NCI-H2081 treated with DMSO at 0.1 percent for 48 hours (cell line): ENCODE measurements around the gene DRAP1.

Experiments
- DNase-seq: peaks from one replicate; lab custom pipeline; 2025; lab: John Stamatoyannopoulos, UW

Gene DRAP1, protein sequence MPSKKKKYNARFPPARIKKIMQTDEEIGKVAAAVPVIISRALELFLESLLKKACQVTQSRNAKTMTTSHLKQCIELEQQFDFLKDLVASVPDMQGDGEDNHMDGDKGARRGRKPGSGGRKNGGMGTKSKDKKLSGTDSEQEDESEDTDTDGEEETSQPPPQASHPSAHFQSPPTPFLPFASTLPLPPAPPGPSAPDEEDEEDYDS

DNA sequence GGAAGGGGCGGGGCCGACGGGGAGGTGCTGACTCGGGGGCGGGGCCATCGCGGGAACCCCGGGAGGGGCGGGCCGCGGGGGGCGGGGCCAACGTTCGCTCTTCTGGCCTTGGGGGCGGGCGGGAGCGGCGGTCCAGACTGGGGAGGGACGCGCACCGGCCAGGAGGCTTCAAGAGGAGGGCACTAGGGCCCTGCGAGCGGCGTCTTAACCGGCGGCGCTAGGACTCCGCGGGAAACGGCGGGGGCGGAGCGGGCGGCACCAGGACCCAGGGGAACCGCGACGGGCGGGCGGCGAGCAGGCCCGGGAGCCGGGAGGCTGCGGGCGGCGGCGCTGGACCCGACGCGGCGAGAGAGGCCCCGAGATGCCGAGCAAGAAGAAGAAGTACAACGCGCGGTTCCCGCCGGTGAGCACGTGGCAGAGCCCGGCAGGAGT lies at the start of gene DRAP1:
Gene DRAP1 (plus strand): TSS at position 286 of the 432 bp plus-strand sequence. CDS start 76 bp downstream, at position 362.
- peak; percentile 67 for DNase-seq

DNA sequence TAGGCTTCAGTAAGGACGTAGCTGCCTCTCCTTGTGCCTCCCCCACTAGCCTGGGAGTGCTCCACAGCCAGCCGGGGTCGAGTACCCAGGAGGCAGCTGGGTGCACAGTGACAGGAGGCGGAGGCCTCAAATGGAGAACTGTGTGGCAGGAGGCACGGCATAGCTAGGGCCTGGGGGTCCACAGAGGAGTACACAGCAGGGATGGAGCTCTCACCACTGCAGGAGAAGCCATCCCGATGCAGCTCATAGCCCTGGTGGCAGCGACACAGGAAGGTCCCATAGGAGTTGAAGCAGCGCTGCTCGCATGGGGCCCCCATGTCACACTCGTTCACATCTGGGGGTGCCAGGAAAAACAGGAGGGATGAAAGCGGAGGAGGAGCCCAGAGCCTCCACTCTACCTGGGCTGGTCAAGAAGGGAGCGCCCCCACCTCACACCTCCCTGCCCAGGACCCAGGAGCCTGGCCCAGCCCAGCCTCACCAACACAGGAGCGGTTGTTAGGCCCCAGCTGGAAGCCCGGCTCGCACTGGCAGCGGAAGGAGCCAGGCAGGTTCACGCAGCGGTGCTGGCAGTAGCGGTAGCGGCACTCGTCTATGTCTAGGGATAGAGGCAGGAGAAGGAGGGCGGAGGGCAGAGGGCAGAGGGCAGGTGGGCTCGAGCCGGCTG lies 49.5 kb upstream of the DRAP1 start:
- DNase-seq, result no peak

DNA sequence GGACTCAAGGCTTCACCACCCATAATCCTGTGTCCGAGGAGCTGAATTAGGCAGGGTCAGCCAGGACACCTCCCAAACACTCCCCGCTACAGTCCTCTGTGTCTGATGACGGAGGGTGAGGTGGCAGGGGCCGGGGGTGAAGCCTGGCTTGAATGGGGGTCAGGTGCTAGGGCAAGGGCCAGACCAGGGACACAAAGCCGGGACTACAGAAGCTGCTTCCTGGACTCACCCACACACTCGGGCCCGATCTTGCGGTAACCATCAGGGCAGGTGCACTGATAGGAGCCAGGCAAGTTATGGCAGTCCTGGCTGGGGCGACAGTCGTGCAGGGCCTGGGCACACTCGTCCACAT lies 48.9 kb upstream of the DRAP1 start:
- DNase-seq, result no peak

DNA sequence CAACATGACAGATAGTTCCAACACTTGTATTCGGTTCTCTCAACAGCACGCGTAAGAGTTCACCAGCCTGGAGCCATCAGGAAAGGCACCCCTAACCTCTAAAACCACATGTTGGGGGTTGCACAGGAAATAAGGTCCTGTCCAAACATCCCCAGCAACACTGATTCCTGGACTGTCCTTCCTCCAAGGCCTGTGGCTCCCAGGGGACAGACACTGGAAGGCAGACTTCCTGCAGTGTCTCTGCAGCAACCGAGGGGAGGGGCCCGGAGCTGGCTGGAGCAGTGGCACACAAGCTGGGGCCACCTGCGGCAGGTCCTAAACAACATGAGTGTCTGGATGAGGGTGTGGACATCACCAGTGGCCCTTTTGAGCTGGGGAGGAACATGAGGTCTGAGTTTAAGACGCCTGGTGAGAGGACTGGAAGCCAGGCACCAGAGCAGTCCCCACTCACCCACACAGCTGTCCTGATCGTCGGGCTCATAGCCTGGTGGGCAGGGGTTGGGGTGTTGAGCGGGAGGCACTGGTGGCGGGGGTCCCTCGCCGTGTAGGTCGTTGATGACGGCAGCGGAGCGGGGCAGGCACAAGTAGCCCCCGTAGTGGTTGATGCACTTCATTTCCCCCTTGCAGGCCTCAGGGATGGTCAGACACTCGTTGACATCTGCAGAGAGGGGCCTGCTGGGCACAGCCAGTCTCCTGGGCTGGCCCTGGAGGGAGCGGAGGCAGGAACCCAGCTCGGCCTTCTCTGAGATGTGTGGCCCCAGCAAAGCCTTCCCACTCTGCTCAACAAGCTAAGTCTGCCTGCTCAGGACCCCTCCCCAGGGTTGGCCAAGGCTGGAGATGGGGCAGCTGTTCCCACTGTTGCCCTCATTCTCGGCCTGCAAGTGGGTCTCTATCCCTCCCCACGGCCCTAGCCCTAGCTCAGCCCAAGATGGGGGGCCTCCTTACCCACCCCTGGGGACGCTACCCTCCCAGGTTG lies 48.2 kb upstream of the DRAP1 start:
- DNase-seq, result no peak

DNA sequence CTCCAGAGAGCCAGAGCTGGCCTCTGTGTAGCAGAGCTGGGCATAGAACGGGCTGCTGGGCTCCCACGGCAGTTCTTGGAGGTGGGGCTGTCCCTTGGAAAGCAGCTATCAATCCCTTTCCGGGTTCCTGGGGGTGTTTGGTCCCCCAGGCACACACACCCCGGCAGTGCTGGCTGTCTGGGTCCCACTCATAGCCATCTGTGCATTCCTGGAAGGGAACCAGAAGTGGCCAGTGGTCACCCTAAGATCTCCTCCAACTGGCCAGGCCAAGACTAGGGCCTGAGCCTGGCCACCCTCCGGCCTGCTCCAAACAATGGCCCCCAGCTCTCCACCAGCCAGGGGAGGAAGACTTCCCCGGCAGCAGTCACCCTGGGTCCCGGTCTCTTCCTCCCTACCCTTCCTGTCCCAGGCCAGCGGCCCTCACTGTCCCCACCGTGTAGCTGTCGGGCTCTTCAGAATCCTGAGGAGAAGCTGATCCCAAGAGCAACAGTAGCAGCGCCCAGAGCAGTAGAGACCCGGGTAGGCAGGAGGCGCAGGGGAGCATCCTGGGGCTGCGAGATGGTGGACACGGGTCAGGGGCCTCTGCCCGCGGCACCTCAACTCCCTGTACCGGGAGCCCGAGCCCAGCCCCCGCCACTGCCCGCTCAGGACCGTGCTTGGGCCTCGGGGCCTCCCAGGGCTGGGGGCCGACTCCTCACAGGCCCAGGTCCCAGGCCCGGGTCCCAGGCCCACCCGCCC lies 47.2 kb upstream of the DRAP1 start:
- DNase-seq, result no peak

DNA sequence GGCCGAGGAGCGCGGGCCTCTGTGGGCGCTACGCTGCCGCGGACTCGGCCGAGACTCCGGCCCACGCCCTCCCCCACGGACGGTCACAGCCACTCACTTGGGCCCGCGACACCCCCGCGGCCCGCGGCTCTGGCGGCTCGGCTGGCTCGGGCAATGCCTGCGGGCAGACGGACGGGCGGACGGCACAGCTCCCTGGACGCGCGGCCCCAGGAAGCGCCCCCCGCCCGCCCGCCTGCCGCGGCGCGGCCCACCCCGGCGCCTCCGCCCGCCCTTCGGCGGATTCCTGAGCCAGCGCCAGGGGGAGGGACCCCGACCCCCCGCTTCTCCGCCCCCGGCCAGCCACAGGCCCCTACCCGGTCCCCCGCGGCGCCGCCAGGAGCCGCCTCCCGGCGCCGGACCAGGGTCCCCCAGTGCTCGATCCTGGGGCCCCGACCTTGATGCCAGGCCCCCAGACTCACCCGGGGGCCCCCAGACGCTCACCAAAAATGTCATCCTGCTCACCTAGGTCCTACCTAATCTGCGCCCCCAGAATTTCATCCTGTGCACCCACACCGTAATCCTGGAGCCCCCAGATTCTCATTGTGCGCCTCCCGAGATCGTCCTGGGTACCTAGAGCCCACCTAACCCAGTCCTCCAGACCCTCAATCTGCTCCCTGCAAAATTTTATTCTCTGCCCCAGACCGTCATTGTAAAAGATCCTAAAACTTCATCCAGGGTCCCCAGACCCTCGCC lies 46.5 kb upstream of the DRAP1 start, which contains the start of gene EFEMP2:
Gene EFEMP2 (minus strand): TSS at position 215 of the 732 bp plus-strand sequence. CDS start 446 bp downstream, outside the sequence.
- DNase-seq, result no peak

DNA sequence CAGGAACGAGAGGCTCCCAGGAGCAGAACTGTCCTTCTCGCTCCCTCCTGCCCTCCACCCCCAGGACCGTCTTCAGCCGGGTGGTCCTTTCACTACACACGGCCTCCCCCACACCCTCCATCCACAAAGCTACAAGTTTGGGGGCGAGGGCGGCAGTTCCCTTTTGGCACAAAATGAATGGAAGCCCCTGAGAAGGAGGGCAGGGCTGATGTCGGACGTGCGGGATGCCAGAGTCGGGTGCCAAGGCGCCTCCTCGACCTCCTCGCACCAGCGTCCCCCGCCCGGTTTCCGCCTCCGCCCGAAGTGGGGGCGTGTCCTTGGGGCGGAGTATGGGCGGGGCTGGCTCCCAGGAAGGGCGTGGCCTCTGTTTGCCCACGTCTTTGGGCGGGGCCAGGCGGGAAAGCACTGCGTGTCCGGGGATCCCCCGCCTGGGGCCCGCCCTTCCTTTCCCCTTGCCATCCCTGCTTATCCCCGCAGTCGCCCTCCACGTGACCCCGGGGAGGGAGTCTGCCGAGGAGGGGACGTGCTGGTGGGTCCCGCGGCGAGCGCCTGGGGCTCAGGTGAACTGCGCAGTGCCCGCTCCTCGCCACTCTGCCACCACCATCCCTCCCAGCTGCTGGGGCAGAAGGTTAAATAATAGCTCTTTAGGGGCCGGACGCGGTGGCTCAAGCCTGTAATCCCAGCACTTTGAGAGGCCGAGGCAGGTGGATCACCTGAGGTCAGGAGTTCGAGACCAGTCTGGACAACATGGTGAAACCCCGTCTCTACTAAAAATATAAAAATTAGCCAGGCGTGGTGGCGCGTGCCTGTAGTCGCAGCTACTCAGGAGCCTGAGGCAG lies 45.7 kb upstream of the DRAP1 start:
- peak; percentile 31 for DNase-seq

DNA sequence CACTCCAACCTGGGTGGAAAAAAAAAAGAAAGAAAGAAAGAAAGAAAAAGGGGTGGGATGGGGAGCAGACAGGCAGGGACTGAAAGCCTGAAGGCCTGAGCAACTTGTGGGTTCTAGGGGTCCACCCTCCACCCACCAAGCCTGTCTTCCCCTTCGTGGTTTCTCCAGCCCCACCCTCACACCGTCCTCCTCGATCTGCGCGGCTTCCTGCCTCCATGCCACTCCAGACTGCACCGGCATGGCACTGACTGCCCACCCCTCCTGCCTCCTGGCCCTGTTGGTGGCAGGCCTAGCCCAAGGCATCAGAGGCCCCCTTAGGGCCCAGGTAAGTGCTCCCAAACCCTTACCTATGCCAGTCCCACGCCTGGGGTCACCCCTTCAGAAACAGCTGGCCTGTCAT lies 39.6 kb upstream of the DRAP1 start, which contains the start of gene CTSW:
Gene CTSW (plus strand): TSS at position 221 of the 400 bp plus-strand sequence. CDS start 18 bp downstream, at position 239.
- DNase-seq, result no peak

DNA sequence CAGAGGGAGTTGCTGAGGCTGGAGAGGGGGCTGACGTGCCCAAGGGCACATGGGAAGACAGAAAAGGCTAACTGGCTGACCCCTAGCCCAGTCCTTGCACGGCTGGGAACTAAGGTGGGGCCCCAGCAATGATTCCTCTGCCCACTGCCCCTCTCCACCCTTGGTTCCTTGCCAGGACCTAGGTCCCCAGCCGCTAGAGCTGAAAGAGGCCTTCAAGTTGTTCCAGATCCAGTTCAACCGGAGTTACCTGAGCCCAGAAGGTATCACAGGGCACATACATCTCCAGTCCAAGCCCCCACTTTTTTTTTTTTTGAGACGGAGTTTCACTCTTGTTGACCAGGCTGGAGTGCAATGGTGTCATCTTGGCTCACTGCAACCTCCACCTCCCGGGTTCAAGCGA lies 39.2 kb upstream of the DRAP1 start:
- no peak for DNase-seq

DNA sequence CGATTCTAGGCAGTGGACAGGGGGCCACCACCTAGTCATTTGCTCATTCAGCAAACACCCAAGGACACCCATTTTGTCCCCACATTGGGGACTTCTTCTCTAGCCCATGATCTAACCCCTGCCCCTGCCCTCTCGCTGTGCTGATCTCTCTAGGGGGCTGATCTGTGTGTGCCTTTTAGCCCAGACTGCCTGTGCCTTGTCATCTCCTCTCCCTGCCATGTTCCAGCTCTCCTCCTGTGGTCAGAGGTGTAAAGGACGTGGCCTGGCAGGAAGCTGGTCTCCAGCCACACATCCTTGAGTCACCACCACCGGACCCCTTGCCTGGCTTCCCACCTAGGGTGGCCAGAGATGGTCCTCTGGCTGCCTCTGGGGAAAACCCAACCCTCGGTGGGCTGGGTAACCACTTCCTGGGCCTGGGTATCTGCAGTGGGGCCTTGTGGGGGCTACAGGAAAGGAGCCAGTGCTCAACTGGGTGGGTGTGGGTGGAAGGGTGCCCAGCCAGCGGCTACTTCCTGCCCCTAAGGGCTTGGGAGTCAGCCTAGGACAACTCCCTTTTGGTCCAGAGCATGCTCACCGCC lies 38.3 kb upstream of the DRAP1 start:
- no peak for DNase-seq

DNA sequence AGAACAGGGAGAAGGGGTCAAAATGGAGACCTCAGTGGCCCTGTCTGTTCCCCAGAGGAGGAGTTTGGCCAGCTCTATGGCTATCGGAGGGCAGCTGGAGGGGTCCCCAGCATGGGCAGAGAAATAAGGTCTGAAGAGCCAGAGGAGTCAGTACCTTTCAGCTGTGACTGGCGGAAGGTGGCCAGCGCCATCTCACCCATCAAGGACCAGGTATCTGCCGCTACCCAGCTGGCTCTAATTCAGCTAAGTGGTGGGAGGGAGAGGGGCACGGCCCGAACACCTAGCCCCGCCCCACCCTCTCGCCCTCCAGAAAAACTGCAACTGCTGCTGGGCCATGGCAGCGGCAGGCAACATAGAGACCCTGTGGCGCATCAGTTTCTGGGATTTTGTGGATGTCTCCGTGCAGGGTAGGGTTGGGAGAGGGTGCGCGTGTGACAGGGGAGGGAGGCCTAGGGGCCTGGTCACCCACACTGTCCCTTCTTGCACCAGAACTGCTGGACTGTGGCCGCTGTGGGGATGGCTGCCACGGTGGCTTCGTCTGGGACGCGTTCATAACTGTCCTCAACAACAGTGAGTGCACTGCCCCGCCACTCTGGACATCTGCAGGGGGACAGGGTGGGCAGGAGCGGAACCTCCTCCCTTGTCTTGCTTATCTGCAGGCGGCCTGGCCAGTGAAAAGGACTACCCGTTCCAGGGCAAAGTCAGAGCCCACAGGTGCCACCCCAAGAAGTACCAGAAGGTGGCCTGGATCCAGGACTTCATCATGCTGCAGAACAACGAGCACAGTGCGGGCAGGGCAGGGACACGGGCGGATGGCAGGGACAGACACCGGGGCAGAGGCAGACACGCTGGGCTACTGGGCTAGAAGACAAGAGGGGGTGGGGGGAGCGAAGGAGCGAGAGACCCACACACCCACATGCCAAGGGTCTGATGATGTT lies 36.8 kb upstream of the DRAP1 start:
- DNase-seq, result no peak

DNA sequence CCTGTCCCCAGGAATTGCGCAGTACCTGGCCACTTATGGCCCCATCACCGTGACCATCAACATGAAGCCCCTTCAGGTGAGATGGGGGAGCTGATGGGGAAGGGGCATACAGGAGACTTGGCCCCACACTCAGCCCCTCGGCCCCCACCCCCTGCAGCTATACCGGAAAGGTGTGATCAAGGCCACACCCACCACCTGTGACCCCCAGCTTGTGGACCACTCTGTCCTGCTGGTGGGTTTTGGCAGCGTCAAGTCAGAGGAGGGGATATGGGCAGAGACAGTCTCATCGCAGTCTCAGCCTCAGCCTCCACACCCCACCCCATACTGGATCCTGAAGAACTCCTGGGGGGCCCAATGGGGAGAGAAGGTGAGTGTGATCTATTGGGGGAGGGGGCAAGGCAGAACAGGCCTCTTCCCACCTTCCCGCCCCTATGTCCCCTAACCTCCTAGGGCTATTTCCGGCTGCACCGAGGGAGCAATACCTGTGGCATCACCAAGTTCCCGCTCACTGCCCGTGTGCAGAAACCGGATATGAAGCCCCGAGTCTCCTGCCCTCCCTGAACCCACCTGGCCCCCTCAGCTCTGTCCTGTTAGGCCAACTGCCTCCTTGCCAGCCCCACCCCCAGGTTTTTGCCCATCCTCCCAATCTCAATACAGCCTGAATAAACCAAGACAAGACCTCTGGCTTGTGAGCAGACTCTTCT lies 36.0 kb upstream of the DRAP1 start:
- no peak for DNase-seq

DNA sequence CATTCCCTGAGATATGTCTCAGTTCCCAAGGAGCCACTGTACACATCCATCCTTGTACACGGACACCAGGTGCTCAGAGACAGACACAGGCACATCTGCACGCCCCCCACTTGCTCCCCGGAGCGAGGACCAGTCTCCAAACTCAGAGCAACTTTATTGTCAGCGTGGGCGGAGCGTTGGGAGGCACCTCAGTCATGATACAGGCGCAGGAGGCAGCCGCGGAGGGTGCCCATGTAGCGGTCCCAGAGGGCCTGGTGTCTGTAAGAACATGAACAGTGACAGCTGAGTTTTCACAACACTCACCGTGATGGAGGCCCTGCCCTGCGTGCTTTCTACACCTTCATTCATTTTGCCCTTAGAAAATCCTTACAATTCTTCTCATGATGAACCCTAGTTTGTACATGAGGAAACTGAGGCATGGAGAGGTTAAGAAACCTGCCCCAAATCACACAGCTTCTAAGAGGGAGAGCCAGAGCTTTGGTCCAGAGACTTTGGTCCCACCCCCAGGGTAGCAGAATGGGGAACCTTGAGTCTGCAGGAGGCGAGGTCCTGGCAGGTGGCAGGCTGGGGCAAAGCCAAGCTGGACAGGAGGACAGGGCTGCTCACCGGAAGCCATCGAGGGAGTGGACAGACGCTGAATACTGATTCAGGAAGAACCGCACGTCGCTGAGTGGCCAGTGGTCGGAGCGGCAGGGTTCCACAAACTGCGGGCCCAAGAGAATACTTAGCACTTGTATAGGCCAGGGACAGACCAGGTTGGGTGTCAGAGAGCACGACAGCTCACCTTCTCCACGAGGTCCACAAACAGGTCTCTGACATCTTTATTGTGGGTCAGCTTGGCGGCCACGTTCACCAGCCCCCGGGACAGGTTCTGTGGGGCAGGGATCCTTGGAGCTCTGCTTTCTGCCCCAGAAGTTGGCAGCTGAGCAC lies 35.2 kb upstream of the DRAP1 start:
- DNase-seq, result no peak

DNA sequence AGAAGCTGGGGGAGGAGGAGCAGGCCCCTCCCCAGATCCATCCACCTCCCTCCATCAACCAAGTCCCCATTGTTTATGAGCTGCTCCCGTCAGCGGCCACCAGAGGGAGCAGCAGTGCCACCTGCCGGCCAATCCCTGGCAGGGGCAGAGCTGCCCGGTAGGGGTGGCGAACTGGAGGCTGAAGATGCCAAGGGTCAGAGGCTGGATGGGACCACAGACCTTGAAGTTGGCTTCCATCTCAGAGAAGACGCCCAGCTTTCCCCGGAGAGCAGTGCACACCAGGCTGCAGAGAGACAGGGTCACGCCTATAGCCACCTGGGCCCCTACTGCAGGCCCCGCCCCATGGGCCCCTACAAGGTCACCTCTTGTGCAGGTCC lies 34.5 kb upstream of the DRAP1 start:
- DNase-seq, result no peak

DNA sequence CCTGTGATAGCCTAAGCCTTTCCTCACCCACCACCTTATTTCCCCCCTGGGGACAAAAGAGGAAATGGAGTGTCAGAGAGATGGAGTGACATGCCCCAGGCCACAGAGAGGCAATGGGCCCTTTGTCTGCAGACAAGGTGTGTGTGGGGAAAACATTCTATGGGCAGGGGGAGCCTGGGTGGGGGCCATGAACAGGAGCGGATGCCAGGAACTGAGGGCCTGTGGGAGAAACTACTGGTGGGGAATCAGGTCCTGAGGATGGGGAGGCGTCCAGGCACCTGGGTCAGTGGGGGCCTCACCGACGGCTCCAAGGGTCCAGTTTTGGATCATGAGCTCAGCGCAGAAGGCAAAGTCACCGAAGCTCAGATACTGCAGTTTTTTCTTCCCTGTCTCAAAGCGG lies 34.0 kb upstream of the DRAP1 start:
- no peak for DNase-seq

DNA sequence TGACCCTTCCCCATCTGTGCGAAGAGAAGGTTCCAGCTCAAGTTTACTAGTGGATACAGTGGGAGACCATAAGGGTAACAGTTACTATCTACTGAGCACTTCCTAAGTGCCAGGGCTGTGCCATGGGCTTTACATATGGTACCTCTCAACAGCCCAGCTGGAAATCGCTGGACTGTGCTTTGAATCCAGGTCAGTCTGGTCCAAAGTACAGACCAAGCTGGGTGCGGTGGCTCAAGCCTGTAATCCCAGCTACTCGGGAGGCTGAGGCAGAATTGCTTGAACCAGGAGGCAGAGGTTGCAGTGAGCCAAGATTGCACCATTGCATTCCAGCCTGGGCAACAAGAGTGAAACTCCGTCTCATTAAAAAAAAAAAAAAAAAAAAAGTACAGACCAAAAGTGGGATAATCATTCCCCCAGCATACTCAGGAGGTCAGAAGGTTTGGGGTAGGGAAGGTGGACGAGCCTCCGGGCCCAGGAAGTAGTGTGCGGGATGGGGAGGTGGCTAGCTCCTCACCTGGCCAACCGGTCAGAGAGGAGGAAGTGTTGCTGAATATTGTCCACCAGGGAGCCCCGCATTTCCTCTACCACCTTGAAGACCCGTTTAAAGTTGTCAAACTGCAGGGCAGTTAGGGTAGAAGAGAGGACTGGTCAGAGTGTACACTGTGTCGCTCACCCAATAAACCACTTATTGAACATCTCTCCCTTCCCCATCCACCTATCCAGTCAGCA lies 33.3 kb upstream of the DRAP1 start:
- no peak for DNase-seq
